NK-92 (cell line): ENCODE measurements around the gene KCNH4.
"Not testable (repeated sequence)": the region's sequence is repeated elsewhere in the genome, so short reads cannot be mapped to it uniquely, and the experiment has no call there.

Source experiments
- DNase-seq: peaks from one replicate; lab custom pipeline; 2025; ENCODE audit not compliant: unreplicated experiment; lab: John Stamatoyannopoulos, UW

The KCNH4 gene

DNA sequence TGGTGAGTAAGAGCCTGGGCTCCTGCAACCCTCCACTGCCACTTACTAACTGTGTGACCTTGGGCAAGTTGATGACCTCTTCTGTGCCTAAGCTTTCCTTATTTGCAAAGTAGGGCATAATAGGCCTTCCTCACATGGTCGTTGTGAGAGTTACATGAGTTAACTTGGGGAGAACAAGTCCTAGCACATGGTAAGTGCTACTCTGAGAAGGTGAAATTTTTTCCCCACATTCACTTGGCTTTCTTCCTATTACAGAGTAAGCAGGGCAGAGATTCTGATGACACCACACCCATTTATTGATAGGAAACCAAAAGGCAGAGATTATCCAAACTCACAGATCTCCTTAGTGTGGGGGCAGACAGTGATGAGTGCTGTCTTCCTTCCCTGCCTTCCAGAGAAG is 1.6 kb downstream of the KCNH4 start:
- DNase-seq: no peak

DNA sequence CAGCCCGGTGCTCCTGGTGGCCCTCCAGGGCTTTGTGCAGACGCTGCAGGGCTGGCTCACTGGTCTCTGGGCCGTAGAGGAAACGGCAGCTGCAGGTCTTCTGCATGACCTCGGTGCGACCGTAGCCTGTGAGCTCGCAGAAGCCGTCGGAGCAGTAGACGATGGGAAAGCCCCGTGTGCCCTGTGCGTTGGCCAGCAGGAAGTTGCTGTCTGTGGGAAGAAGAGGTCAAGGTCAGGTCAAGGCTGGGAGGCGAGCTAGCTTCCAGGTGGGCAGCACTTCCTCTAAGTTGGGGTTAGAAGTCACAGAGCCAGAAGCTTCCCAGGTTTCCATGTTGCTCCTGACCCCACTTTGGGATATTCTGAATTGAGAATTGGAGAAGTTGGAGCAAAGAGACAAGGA is 2.1 kb downstream of the KCNH4 start:
- DNase-seq: no peak

DNA sequence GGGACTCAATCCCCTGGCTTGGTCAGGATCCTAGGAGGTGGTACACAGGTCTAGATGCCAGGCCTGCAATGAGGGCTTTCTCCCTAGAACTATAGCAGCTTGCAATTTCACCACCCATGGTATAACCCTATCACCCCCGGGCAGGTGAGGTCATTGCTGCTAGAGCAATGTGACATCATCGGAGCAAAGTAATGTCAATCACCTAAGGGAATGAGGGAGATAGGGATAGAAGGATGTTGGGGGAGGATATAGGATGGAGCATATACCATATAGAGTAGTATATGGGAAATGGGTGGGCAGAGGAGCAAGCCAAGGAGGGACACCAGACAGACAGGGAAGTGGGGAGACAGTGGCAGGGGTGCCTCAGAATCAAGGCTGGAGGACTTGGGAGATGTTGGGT is 3.3 kb downstream of the KCNH4 start:
- DNase-seq: no peak

DNA sequence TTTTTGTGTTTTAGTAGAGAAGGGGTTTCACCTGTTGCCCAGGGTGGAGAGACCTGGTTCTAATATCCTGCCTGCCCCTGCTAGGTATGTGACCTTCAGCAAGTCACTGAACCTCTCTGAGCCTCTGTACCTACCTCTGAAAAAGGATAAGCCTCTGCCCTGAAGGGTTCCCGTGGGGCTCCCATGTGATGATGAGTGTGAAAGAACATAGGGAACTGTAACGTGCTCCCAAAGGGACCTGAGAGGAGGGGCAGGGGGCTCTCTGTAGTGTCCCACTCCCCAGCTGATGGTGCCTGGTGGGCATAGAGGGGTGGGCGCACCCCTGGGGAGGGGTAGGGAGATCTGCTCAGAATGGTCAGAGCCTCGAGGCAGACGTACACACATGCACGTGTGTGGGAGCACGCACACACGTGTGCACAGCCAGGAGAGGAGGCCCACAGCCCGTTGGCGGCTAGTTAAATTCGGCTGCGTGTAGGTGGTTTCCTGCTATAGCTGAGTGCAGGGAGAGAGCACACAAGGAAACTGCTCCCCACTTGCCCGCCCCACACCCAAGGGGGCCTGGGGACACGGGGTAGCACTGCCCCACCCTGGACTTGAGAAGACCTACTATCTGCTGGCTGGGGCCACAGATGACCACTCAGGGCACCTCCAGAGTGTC is 6.7 kb downstream of the KCNH4 start:
- DNase-seq: no peak

DNA sequence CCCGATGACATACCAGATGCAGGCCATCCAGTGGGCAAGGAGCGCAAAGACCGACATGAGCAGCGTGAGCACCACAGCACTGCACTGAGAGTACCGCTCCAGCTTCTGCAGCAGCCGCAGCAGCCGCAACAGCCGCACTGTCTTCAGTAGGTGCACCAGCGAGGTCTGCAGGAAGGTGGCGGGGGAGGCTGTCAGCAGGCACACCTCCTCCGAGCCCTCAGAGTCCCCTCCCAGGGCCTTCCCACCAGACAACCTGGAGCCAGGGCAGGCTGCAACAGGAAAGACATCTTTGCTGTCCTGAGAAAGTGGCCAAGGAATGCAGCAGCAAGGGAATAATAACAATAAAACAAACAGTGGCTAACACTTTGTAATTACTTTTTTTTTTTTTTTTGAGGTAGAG is 9.1 kb downstream of the KCNH4 start:
- no peak for DNase-seq

DNA sequence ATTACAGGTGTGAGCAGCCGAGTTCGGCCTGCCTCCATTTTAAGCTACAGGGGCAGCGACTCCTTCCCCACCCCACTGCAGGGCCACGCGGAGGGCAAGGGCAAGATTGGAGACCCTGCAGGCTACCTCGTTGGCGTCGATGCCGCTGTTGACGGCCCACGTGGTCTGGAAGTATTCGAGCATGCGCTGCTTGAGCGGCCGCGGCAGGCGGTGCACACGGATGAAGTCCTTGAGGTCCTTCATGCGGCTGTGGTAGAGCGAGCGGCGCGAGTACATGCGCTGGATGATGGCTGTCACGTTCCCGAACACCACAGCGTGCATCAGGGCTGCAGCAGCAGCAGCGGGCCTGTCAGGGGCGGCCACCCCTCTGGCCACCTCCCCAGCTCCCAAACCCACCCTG is 11.6 kb downstream of the KCNH4 start:
- no peak for DNase-seq

DNA sequence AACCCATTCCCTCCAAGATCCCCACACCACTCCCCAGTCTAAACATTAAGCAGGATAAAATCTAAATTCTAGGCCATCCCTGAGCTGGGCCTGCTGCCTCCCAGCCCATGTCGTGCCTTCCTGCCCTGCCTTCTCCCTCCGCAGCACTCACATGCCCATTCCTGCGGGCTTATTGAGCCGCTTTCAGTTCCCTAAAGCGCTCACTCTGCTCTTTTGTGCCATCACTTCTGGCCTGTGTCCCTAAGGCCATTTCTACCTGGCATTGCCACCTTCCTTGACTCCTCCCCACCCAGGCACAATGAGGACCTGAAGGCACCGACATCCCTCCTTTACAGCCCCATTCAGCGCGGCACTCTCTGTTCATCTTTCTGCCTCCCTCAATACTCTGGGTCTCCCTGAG is 13.1 kb downstream of the KCNH4 start:
- no peak for DNase-seq

DNA sequence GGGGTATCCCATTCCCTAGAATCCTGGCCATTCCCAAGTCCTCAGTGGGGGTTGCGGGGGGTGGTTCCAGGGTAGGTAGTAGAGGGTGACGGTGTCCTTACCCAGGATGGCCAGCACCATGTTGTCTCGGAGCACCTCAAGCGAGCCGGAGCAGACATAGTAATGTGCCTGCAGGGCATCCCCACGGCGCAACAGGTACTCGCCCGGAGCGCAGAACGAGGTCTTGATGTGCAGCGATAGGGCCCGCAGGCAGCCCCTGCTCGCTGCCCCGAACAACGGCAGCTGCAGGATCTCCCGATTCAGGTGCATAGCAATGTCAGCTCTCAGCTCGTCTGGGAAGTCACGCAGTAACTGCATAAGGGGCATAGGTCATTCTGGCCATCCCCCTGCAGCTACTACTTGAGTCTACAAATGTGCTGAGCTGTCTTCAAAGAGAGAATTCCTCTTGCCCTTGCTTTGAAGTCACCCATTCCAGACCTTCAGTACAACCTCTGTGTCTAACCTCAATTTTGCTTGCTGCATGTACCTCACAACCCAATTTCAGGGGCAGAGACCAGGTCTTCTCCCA is 14.7 kb downstream of the KCNH4 start:
- DNase-seq: no peak

DNA sequence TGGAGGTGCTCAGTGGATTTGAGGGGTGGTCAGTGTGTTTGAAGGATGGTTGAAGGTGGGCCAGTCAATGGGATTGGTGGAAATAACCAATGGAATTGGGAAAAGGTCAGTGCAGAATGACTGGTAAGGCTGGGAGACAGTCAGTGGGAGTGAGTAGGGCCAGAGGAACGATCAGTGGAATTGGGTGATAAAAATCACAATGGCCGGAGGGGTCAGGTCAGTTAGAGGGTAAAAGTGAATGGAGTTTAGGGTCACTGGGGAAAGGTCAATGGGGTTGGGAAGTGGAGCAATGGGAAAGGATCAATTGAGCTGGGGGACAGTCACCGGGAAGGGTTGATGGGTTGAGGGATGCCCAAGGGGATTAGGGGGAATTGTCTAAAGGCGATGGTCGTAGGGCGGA is 15.2 kb downstream of the KCNH4 start:
- DNase-seq: no peak

DNA sequence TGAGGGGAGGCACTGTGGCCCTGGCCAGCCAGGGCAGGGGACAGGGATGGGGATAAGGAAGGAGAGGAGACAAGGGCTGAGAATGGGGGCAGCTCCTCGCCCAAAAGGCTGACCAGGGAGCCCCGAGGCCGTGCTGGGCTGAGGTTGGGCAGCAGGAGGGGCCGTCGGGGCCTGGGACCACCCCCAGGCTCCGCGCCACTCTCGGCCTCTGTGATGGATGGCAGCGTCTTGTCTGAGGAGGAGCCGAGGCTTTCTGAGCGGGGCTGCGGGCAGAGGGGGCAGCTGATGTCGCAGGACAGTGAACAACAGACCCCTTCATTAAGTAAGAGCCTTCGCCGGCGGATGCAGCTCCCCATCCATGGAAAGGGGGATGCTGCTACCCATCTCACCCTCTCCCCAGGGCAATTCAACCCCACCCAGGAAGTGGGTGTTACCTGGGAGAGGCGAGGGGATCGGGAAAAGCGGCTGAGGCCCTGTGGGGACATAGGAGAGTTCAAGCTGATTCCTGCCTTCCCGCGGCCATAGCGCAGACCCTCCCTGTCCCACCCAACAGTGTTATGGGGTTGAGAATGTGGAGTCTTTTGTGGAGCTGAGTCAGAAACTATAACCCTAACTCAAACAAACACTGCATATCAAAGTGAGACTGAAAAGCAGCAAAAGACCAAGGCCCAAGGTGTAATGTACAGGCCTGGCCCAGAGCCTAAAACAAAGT is 17.1 kb downstream of the KCNH4 start:
- DNase-seq: no peak

DNA sequence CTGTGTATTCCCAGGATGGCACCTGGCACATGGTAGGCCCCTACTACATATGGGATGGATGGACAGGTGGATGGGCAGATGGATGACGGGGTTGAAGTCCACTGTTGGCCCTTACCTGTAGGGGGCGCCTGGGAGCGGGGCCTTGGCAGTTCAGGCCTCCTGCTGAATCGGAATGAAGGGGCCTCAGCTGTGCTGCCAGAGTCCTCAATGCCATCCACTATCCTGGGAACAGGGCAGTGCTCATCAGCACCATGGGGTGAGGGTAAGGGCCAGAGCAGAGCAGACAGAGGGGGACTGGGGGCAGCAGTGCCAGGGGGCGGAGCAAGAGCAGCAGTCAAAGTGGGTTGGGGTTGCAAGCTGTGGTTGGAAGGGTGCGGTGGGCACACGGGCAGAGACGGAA is 17.8 kb downstream of the KCNH4 start:
- DNase-seq: no peak

DNA sequence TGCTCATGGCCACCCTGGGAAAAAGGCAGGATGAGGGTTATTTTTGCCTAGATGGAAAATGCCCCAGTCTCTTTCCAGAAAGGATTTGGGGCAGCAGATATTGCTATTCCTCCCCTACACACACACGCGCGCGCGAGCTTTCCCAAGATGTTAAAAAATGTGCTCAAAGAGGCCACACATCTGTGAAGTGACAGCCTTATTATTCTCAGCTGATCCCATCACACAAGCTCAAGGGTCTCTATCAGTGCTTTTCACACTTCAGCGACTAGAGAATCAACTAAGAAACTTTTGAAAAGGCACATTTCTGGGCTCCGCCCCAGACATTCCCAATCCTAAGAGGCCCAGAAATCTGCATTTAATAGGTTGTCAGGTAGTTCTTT is 20.4 kb downstream of the KCNH4 start:
- no peak for DNase-seq

DNA sequence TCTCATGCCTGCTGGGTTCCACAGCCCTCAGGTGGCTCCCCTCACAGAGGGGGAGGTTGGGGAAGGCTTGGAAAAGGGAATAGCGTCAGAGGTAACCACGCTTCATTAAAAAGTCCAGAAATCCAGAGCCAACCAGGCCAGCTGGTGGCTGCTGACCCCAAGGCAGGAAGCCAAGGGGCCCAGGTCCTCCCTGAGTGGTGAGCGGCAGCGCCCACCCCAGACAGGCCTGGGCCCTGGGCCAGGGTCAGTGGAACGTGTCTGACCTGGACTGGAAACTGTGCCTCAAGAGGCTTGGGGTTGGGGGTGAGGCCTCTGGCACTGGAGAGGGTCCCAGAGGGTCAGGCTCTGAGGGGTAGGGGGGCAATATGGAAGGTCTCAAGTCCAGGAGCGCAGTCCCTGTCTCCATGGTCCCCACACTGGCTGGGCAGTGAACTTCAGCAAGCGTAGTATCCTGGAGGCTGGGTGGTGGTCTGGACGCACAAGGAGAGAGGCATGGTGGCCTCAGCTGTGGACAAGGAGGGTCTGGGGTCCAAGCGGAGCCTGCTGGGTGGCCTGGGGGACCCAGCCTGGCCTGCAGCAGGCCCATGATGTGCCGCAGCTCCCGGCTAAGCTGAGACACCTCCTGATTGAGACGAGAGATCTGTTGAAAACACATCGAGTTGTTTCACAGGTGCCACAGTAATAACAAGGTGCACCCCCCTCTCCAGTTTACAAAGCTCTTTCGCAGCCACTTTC is 21.0 kb downstream of the KCNH4 start:
- no peak for DNase-seq

DNA sequence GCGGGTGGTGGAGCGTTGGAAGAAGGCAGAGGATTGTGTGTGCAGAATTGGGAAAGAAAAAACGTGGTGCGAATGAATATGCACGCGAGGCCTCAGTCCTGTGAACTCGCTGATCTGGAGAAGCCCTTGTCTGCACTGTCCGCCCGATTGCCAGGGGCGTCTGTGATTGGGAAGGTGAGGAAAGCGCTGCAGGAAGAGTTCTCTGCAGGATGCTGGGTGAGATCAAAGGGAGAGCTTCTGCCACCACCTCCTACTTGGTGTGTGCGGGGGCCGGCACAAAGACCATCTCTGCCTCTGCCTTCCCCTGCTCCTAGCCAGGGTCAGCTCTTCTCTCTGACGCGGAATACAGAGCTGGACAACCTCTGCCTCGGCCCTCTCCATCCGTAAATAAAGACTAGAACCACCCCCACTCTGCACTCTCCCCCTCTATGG is 25.3 kb downstream of the KCNH4 start:
- DNase-seq: no peak

DNA sequence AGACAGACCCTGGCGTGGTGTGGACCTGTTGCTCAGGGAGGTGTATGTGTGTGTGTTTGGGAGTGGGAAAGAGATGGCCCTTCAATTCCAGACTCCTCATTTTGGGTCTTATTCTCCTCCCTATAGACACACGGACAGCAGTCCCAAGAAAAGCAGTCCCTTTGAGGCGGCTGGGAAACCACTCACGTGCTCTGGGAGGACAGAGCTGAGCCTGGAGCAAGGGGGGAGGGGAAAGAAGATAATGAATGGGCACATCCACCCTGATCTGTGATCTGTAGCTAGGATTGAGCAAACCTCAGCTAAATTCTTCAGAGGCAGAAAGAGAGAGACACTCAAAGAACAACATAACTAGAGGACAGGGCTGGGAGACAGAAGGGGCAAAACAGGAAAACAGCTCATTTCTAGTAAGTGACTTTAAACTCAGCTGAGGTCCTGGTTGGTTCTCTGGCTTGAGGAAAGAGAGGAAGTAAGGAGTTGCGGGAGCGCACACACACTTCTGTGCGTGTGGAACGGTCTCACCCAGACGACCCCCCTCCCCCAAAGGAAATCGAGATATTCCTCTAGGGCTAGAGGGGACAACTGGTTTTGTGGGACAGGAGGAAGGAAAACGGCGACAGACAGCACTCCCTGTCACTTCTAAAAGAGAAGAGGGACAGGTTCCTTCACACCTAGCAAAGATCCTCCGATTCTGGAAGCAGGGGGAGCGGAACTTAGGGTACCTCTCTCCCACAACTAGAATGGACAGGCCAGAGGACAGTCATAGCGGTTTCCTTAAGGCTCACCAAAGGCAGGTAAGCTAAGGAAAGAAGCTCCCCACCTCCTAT is 26.8 kb downstream of the KCNH4 start:
- DNase-seq: no peak

DNA sequence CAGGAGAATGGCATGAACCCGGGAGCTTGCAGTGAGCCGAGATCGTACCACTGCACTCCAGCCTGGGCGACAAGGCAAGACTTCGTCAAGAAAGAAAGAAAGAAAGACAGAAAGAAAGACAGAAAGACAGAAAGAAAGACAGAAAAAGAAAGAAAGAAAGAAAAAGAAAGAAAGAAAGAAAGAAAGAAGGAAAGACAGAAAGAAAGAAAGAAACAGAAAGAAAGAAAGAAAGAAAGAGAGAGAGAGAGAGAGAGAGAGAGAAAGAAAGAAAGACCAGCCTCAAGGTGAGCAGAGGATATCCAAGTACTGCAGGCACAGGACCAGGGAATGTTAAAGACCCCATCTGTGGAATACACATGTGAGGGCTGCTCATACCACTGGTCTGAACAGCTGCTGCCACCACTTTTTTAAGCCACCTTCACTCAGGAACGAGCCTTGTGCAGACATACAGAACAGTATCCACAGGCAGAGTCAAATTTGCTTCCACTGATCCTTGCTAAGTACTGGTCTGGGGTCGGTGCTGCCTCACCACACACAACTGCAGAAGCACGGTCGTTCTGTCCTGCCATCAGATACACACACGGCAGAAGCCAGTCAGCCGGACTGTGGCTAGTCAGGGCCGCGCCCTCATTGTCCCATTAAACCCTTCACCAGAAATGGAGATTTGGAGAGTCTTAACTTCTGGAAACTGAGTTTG is 33.9 kb downstream of the KCNH4 start:
- DNase-seq: no peak

DNA sequence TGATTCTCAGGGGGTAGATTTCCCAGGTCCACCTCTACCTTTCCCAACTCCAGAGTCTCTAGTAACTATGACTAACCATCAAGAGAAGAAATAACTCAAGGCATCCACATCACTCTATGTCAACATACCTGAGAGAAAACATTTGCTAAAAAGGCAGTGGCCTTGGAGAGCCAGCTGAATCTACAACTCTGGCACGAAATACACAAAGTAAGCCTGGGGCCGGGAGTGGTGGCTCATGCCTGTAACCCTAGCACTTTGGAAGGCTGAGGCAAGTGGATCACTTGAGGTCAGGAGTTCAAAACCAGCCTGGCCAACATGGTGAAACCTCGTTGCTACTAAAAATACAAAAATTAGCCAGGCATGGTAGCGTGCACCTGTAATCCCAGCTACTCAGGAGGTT is 37.8 kb downstream of the KCNH4 start:
- DNase-seq: not testable (repeated sequence)

DNA sequence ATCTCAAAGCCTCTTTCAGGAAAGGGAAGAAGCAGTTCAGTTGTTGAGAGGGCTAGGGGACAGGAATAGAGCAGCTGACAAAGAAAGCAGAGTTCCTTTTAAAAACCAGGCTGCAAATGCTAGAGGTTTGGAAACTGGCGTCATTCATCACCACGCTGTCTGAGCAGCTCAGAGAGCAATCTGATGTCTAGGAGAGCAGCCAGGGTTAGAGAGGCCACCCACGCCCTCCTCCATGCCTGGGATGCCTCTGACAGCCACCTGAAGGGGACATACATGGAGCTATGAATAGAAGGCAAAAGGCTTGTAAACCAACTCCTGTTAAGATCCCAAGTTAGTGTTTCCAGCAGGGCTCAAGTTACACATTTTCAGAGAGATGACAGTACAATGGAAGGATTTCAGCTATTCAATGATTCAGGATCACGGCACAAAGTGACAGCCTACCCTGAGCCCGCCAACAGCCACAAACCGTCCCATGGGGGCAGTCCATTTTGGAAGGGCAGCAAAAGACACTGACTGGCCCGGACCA is 38.5 kb downstream of the KCNH4 start:
- DNase-seq: no peak

DNA sequence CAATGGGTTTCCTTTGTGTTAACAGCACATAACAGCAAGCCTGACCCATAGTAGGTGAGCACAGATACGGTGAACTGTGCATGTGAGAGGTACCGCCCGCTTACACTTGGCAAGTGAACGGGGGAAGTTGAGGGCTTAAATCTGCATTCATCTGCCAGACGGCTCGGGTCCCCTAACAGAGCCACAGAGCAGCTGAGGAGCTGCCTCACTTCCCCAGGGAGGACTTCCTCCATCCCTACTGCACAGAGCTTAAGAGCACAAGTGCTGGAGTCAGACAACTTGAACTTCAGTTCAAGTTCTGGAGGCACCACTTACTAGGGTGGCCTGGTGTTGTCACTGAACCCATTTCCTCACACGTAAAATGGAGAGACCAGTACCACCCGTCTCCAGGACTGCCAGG is 39.6 kb downstream of the KCNH4 start:
- no peak for DNase-seq

DNA sequence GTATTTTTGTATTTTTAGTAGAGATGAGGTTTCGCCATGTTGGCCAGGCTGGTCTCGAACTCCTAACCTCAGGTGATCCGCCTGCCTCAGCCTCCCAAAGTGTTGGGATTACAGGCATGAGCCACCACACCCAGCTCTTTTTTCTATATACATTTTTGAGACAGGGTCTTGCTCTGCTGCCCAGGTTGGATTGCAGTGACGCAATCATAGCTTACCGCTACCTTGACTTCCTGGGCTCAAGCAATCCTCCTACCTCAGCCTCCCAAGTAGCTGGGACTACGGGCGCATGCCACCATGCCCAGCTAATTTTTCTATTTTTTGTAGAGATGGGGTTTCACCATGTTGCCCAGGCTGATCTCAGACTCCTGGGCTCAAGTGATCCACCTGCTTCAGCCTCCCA is 40.3 kb downstream of the KCNH4 start:
- DNase-seq: not testable (repeated sequence)
